Nephron (organoid): ENCODE results near the gene HSPG2.

Experiments used
- H3K27ac Mint-ChIP-seq, 3 experiments: 2 replicates each; pipeline ENCODE4 v1.8.0; 2020; ENCODE audit warnings: mixed read lengths in 3 of 3, mild to moderate bottlenecking in 2 of 3, moderate library complexity in 1 of 3
- H3K27me3 Mint-ChIP-seq: 2 replicates; pipeline ENCODE4 v1.8.0; 2021; ENCODE audit warnings: low read depth, mild to moderate bottlenecking, moderate library complexity, mixed read lengths
- H3K36me3 Mint-ChIP-seq: 2 replicates; pipeline ENCODE4 v1.8.0; 2020; ENCODE audit warnings: low read depth, mixed read lengths
- H3K4me1 Mint-ChIP-seq: 2 replicates; pipeline ENCODE4 v1.8.0; 2020; ENCODE audit warnings: mixed read lengths
- H3K4me3 Mint-ChIP-seq, 3 experiments: 2 replicates each; pipeline ENCODE4 v1.8.0; 2020; ENCODE audit warnings: mild to moderate bottlenecking in 3 of 3, mixed read lengths in 3 of 3, moderate library complexity in 2 of 3
- H3K9me3 Mint-ChIP-seq: 2 replicates; pipeline ENCODE4 v1.8.0; 2020; ENCODE audit warnings: mixed read lengths
- CTCF ChIP-seq, 3 experiments: fragments of 200-600 bp; sonication (generic); IDR thresholded peaks; one replicate each; pipeline ENCODE4 v1.5.0; 2021; ENCODE audit warnings: antibody characterized with exemption in 3 of 3; ENCODE audit not compliant: unreplicated experiment in 3 of 3

HSPG2 gene

GRCh38 chr1:21840981-21841380, 96.1 kb downstream of the HSPG2 start:
- Mint-ChIP-seq H3K9me3 (no peaks in the 10 kb centered on the region), H3K4me1 (no peaks in the 10 kb centered on the region), H3K36me3 (peaks cover 14% of the 10 kb centered on the region), H3K4me3 (no peak overlapping the region), H3K27ac (no peak overlapping the region), H3K27me3 (no peaks in the 10 kb centered on the region)
- TF ChIP-seq CTCF (IDR thresholded peaks at IDR 0.05; ENCODE audit: unreplicated experiment in 3 of 3): no peak

DNA sequence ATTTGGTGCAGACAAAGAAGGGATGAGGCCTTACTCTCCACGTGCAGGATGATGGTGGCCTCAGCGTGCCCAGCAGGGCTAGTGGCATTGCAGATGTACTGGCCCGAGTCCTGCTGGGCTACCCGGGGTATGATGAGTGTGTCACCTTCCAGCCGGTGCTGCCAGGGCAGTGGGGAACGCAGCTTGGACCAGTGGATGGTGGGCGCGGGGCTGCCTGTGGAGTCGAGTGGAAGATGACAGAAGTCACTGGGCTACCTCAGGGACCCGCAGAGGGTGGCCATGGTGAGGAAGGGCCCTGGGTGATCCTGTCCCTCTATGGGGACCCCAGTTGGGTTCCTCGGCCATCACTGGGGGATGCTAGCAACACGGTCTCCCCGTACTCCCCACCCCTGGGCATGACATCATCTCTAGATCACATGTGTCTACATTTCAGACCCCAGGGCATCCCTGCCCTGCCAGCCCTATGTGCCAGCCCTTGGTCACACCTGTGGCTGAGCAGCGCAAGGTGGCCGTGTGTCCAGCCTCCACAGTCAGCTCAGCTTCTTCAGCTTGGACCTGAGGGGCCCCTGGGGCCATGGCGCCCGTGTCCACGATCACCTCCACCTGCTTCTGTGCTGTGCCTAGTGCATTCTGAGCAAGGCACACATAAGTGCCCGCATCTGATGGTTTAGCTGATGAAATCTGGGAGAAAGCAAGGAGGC, 97.6 kb downstream of the HSPG2 start:
- no peak for TF ChIP-seq CTCF (IDR thresholded peaks at IDR 0.05; ENCODE audit: unreplicated experiment in 3 of 3)
- H3K9me3 Mint-ChIP-seq: peaks cover 6% of the 10 kb centered on the region

GRCh38 chr1:21838359-21839157, 98.6 kb downstream of the HSPG2 start:
- Mint-ChIP-seq H3K27ac (no peak overlapping the region), H3K27me3 (no peaks in the 10 kb centered on the region), H3K36me3 (peaks cover 36% of the 10 kb centered on the region), H3K4me3 (no peak overlapping the region), H3K4me1 (no peaks in the 10 kb centered on the region), H3K9me3 (peaks cover 13% of the 10 kb centered on the region)
- TF ChIP-seq CTCF (IDR thresholded peaks at IDR 0.05; ENCODE audit: unreplicated experiment in 3 of 3): no peak

More for the DNA sequence above, 97.6 kb downstream of the HSPG2 start:
- Mint-ChIP-seq H3K36me3 (peaks cover 29% of the 10 kb centered on the region), H3K4me1 (no peaks in the 10 kb centered on the region), H3K4me3 (no peak overlapping the region), H3K27me3 (no peaks in the 10 kb centered on the region), H3K27ac (no peak overlapping the region)

GRCh38 chr1:21837476-21837875, 99.6 kb downstream of the HSPG2 start:
- TF ChIP-seq CTCF (IDR thresholded peaks at IDR 0.05; ENCODE audit: unreplicated experiment in 3 of 3): no peak
- no peak overlapping the region for H3K4me3 Mint-ChIP-seq
- H3K27ac Mint-ChIP-seq: no peak overlapping the region
- H3K4me1 Mint-ChIP-seq: no peaks in the 10 kb centered on the region
- peaks cover 46% of the 10 kb centered on the region for H3K36me3 Mint-ChIP-seq
- H3K27me3 Mint-ChIP-seq: no peaks in the 10 kb centered on the region
- H3K9me3 Mint-ChIP-seq: peaks cover 16% of the 10 kb centered on the region

DNA sequence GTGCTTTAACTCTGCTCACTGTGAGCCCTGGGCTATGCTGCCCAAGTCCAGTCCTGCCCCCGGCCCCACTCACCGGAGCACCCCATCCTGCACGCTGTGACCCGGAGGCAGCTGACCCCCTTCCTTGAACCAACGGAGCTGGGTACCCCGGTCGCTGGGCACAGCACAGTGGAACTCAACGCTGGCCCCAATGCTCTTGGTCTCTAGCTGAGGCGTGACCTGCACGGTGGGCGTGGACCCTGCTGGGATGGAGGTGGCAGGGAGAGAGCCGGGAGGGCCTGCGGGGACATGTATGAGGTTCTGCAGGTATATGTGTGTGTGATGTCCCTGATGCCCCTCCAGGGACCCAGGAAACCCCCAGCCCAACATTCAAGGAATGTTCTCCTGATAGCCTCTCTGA, 100.4 kb downstream of the HSPG2 start:
- Mint-ChIP-seq H3K4me3 (no peak overlapping the region), H3K36me3 (peaks cover 52% of the 10 kb centered on the region), H3K27me3 (no peaks in the 10 kb centered on the region), H3K4me1 (no peaks in the 10 kb centered on the region), H3K9me3 (peaks cover 16% of the 10 kb centered on the region), H3K27ac (no peak overlapping the region)
- TF ChIP-seq CTCF (IDR thresholded peaks at IDR 0.05; ENCODE audit: unreplicated experiment in 3 of 3): no peak
